HEK293T (cell line): ENCODE measurements around the gene HDAC9.

ENCODE experiments used
- BHLHE40 ChIP-seq: fragments of 450-650 bp; IDR thresholded peaks from 2 replicates; pipeline ENCODE4 v1.6.1; 2016; ENCODE audit warnings: mild to moderate bottlenecking, moderate library complexity, borderline replicate concordance
- FOXM1 ChIP-seq: fragments of 450-650 bp; IDR thresholded peaks from 2 replicates; pipeline ENCODE4 v1.6.1; 2017; ENCODE audit warnings: mild to moderate bottlenecking, borderline replicate concordance
- SUZ12 ChIP-seq: fragments of 450-650 bp; IDR thresholded peaks from 2 replicates; pipeline ENCODE4 v1.6.1; 2016; ENCODE audit warnings: mild to moderate bottlenecking

GRCh38 chr7:18727115-18727870 is 231.7 kb downstream of the HDAC9 start:
- TF ChIP-seq FOXM1 (no peak), SUZ12 (no peak), BHLHE40 (no peak)
